ENCODE measurements around the gene SPNS2. TPM values are rescaled to one million over a fixed set of nuclear protein-coding genes. Genes with fewer than 3 reads are reported as not detected.

SPNS2 gene
- total and polyA plus RNA-seq, 10 of the 15 experiments (the other 5 are each of a cell fraction or from before 2014, with no cell fraction given): 0.04 to 1.1 (median 0.23) TPM; not detected in 2

DNA sequence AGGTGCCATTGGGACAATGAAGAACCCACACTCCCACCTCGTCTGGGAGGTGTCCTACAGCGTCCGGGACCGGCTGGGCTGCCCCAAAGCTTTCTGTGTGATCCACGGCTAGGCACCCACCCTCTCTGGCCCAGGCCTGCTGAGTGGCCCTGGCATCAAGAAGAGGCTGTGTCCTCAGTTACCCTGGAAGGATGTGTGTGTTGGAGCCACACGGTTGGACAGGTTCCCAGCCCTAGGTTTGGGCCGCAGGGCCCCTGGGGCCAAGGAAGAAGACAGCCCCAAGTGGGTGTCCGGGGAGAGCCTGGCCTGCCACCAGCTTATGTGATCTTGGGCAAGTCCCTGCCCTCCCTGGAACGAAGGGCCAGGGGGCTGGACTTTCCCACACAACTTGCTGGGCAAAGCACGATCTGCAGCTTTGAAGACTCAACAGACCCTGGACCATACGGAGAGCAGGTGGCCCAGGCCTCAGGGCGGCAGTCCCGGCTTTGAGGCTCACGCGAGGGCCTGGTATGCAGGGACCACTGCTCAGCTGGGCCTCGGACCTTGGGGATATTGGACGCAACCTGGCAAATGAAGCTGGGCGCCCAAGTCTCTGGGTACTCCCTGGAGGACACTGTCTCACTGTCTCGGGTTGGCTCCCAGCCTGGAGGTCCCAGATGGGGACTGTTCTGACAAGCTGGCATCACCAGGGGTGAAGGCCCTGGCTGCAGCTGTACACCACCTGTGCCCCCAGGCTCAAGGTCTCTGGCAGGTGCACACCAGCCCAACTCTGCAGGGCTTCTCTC, 39.0 kb downstream of the SPNS2 start:
- no peak for FAIRE-seq
- BruUV-seq (replicated peaks): no TSS peak

More for the DNA sequence above, 39.0 kb downstream of the SPNS2 start:
- Histone ChIP-seq H3K27me3 (replicated peaks in 1 of 2; ENCODE audit: control insufficient read depth in 2 of 2, insufficient read depth in 2 of 2, low read length in 1 of 2) (no peaks in the 10 kb centered on the region), H2AFZ (ENCODE audit: control insufficient read depth, low read depth, low read length) (no peak overlapping the region), H3K4me3 (no peak overlapping the region), H3K9ac (ENCODE audit: control insufficient read depth, insufficient read depth, low read length) (no peak overlapping the region), H4K20me1 (ENCODE audit: control insufficient read depth, insufficient read depth) (no peaks in the 10 kb centered on the region), H3K27ac (ENCODE audit: control insufficient read depth, insufficient read depth) (no peak overlapping the region), H3K9me3 (replicated peaks; ENCODE audit: control insufficient read depth, insufficient read depth, low read length) (no peaks in the 10 kb centered on the region), H3K4me2 (ENCODE audit: control insufficient read depth, insufficient read depth) (no peak overlapping the region), H3K4me1 (ENCODE audit: control insufficient read depth, insufficient read depth, low read length) (no peaks in the 10 kb centered on the region), H3K36me3 (ENCODE audit: control insufficient read depth in 2 of 2, insufficient read depth in 2 of 2, low read length in 1 of 2) (peaks cover 0 to 30% of the 10 kb centered on the region in 2 experiments; a peak in 3 of 4 replicates), H3K79me2 (ENCODE audit: control insufficient read depth, insufficient read depth, low read length) (no peaks in the 10 kb centered on the region)
- in situ Hi-C loops (cut with MboI): no loop called here
- SMC1A ChIA-PET (ENCODE audit: uncharacterized antibody, unreplicated experiment): interaction anchor here (0.8 kb wide), 1 partner anchor 24 kb away, joined by 3 read pairs; no protein-coding TSS in a partner anchor
- TF ChIP-seq ZSCAN29 (IDR thresholded peaks at IDR 0.05) (no peak), NBN (IDR thresholded peaks at IDR 0.05) (no peak), STAT3 (IDR thresholded peaks at IDR 0.05; ENCODE audit: low read depth, low read length) (no peak), NR2C2 (IDR thresholded peaks at IDR 0.05; ENCODE audit: borderline replicate concordance, control insufficient read depth, insufficient read length, low read depth) (no peak), PAX8 (IDR thresholded peaks at IDR 0.05) (no peak), RFX5 (IDR thresholded peaks at IDR 0.05; ENCODE audit: low read depth, low read length) (no peak), GABPA (IDR thresholded peaks at IDR 0.05; ENCODE audit: low read depth) (no peak), SIN3A (IDR thresholded peaks at IDR 0.05; ENCODE audit: low read depth, low read length) (no peak), WRNIP1 (IDR thresholded peaks at IDR 0.05; ENCODE audit: borderline replicate concordance, low read depth, low read length) (no peak), IKZF2 (IDR thresholded peaks at IDR 0.05) (no peak), BRCA1 (IDR thresholded peaks at IDR 0.05; ENCODE audit: low read depth, low read length) (no peak)
- TF ChIP-seq, protein P1, sequence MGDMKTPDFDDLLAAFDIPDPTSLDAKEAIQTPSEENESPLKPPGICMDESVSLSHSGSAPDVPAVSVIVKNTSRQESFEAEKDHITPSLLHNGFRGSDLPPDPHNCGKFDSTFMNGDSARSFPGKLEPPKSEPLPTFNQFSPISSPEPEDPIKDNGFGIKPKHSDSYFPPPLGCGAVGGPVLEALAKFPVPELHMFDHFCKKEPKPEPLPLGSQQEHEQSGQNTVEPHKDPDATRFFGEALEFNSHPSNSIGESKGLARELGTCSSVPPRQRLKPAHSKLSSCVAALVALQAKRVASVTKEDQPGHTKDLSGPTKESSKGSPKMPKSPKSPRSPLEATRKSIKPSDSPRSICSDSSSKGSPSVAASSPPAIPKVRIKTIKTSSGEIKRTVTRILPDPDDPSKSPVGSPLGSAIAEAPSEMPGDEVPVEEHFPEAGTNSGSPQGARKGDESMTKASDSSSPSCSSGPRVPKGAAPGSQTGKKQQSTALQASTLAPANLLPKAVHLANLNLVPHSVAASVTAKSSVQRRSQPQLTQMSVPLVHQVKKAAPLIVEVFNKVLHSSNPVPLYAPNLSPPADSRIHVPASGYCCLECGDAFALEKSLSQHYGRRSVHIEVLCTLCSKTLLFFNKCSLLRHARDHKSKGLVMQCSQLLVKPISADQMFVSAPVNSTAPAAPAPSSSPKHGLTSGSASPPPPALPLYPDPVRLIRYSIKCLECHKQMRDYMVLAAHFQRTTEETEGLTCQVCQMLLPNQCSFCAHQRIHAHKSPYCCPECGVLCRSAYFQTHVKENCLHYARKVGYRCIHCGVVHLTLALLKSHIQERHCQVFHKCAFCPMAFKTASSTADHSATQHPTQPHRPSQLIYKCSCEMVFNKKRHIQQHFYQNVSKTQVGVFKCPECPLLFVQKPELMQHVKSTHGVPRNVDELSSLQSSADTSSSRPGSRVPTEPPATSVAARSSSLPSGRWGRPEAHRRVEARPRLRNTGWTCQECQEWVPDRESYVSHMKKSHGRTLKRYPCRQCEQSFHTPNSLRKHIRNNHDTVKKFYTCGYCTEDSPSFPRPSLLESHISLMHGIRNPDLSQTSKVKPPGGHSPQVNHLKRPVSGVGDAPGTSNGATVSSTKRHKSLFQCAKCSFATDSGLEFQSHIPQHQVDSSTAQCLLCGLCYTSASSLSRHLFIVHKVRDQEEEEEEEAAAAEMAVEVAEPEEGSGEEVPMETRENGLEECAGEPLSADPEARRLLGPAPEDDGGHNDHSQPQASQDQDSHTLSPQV (IDR thresholded peaks at IDR 0.05): no peak
- TF ChIP-seq, protein P2, sequence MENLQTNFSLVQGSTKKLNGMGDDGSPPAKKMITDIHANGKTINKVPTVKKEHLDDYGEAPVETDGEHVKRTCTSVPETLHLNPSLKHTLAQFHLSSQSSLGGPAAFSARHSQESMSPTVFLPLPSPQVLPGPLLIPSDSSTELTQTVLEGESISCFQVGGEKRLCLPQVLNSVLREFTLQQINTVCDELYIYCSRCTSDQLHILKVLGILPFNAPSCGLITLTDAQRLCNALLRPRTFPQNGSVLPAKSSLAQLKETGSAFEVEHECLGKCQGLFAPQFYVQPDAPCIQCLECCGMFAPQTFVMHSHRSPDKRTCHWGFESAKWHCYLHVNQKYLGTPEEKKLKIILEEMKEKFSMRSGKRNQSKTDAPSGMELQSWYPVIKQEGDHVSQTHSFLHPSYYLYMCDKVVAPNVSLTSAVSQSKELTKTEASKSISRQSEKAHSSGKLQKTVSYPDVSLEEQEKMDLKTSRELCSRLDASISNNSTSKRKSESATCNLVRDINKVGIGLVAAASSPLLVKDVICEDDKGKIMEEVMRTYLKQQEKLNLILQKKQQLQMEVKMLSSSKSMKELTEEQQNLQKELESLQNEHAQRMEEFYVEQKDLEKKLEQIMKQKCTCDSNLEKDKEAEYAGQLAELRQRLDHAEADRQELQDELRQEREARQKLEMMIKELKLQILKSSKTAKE (IDR thresholded peaks at IDR 0.05; ENCODE audit: low read depth, poor library complexity, severe bottlenecking): no peak
- TF ChIP-seq, protein P3, sequence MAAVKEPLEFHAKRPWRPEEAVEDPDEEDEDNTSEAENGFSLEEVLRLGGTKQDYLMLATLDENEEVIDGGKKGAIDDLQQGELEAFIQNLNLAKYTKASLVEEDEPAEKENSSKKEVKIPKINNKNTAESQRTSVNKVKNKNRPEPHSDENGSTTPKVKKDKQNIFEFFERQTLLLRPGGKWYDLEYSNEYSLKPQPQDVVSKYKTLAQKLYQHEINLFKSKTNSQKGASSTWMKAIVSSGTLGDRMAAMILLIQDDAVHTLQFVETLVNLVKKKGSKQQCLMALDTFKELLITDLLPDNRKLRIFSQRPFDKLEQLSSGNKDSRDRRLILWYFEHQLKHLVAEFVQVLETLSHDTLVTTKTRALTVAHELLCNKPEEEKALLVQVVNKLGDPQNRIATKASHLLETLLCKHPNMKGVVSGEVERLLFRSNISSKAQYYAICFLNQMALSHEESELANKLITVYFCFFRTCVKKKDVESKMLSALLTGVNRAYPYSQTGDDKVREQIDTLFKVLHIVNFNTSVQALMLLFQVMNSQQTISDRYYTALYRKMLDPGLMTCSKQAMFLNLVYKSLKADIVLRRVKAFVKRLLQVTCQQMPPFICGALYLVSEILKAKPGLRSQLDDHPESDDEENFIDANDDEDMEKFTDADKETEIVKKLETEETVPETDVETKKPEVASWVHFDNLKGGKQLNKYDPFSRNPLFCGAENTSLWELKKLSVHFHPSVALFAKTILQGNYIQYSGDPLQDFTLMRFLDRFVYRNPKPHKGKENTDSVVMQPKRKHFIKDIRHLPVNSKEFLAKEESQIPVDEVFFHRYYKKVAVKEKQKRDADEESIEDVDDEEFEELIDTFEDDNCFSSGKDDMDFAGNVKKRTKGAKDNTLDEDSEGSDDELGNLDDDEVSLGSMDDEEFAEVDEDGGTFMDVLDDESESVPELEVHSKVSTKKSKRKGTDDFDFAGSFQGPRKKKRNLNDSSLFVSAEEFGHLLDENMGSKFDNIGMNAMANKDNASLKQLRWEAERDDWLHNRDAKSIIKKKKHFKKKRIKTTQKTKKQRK (IDR thresholded peaks at IDR 0.05; ENCODE audit: low read depth, low read length): no peak
- DNase-seq (ENCODE audit: low read depth, low spot score) (no peak), ATAC-seq (no peak)
- WGBS (ENCODE audit: insufficient coverage, insufficient replicate concordance, low lambda C conversion rate, missing lambda C conversion rate): 76% methylated on average over 19 of the region's 19 CpGs
- CTCF ChIA-PET: interaction anchor here (1.0 to 1.7 kb wide), 2 partner anchors 29 to 117 kb away, joined by 3 to 4 read pairs; no protein-coding TSS in a partner anchor
- RAD21 ChIA-PET (ENCODE audit: unreplicated experiment): interaction anchor here (1.1 kb wide), 1 partner anchor 115 kb away, joined by 4 read pairs; no protein-coding TSS in a partner anchor
- intact Hi-C loops (cut with micrococcal nuclease; ENCODE audit: unreplicated experiment): no loop called here
- POLR2A ChIA-PET: no interaction called here
